ENCODE data around the gene UBE2H.

DNA sequence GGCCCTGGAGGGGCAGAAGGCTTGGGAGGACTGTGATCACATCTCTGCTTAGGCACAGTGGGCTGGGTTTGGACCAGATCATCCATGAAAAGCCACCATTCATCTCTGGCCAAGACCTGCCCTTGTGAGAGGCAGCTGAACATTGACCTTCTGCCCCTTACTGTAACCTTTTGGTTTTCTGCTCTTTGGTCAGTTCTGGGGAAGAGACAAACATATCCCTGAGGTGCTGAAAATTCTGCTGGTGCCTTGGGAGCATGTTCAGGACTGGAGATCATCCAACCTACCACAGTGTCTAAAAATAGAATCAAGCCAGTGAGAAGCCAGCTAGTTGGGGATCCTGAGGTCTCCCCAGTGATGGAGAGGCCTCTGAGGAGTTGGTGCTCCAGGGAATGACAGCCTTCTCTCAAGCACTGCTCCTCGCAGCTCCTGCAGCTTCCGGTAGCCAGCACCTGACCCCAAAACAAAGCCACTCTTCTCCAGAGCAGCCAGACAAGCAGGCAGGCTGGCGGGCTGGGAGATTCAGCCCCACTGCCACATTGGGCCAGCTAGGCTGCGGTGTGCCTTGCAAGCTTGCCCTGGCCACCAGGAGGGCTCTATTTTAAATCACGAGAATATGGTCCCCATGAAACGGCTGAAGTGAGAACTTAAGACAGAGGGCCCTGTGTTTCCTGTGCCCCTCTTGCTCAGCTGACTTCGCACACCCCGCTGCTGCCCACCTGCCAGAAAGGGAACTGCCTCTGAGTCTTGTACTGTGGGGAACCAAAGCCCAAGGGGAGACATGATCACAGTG lies 37.8 kb upstream of the UBE2H start:
- TF ChIP-seq CTCF (conservative IDR thresholded peaks at IDR 0.05; ENCODE audit: low read depth, low read length) (no peak), EZH2 (IDR thresholded peaks at IDR 0.05; ENCODE audit: borderline replicate concordance, low read depth, low read length, poor library complexity, severe bottlenecking) (no peak)

Data from A673 (cell line).